GM12878 (cell line): Measurements from ENCODE around the gene DLD. TPM values are rescaled to one million over a fixed set of nuclear protein-coding genes. Genes with fewer than 3 reads are reported as not detected.

Experiments used
- ATAC-seq: fragments of 200-7000 bp; cut with Tn5 transposase; 3 replicates; pipeline ENCODE4 v1.9.1; 2020; ENCODE audit warnings: mild to moderate bottlenecking, moderate library complexity
- BruUV-seq: library from RNA; stranded (reverse); fragments of 400-500 nt; replicated peaks from 2 replicates; lab custom pipeline; 2021; lab: Mats Ljungman, UMichigan
- CTCF ChIA-PET: fragments of 300-600 bp; sonication (Branson Sonifier 250); formaldehyde crosslinking; extraction: SDS; loops from one replicate; lab custom pipeline; 2021; ENCODE audit warnings: inconsistent platforms; lab: Yijun Ruan, JAX
- POLR2A ChIA-PET: fragments of 350-600 bp; formaldehyde crosslinking; extraction: SDS; loops from one replicate; lab custom pipeline; 2021; ENCODE audit warnings: inconsistent platforms; lab: Charles Lee
- RAD21 ChIA-PET: fragments of 300-600 bp; sonication (Branson Sonifier 250); formaldehyde crosslinking; loops from one replicate; lab custom pipeline; 2023; ENCODE audit warnings: antibody characterized with exemption; ENCODE audit not compliant: unreplicated experiment; lab: Charles Lee
- SMC1A ChIA-PET: fragments of 300-600 bp; sonication (Branson Sonifier 250); formaldehyde crosslinking; loops from one replicate; lab custom pipeline; 2023; ENCODE audit not compliant: unreplicated experiment, uncharacterized antibody; lab: Charles Lee
- DNase-seq: peaks from one replicate; pipeline ENCODE4 v3.0.0-alpha.2; 2011; ENCODE audit warnings: low read depth, low spot score
- FAIRE-seq: peaks from 3 replicates; lab custom pipeline; 2011; peaks lifted over from hg19 to GRCh38; lab: Jason Lieb, UNC
- H2AFZ ChIP-seq: 2 replicates; pipeline ENCODE4 v1.6.0; 2011; ENCODE audit warnings: low read depth, low read length, control low read depth; ENCODE audit not compliant: control insufficient read depth
- H3K27ac ChIP-seq: 2 replicates; pipeline ENCODE4 v1.5.1; 2011; ENCODE audit warnings: control low read depth; ENCODE audit not compliant: control insufficient read depth, insufficient read depth
- H3K27me3 ChIP-seq, 2 experiments: replicated peaks in 1 of 2; 2 replicates each; pipeline versions ENCODE4 v1.6.0 to v1.6.1; 2011; ENCODE audit warnings: low read length in 1 of 2; ENCODE audit not compliant: control insufficient read depth in 2 of 2, insufficient read depth in 2 of 2
- H3K36me3 ChIP-seq, 2 experiments: 2 replicates each; pipeline ENCODE4 v1.5.1; 2011; ENCODE audit warnings: low read length in 1 of 2; ENCODE audit not compliant: control insufficient read depth in 2 of 2, insufficient read depth in 2 of 2
- H3K4me1 ChIP-seq: 2 replicates; pipeline ENCODE4 v1.6.1; 2011; ENCODE audit warnings: mild to moderate bottlenecking, low read length, moderate library complexity, mixed read lengths; ENCODE audit not compliant: control insufficient read depth, insufficient read depth
- H3K4me2 ChIP-seq: 2 replicates; pipeline ENCODE4 v1.6.0; 2011; ENCODE audit warnings: control low read depth; ENCODE audit not compliant: control insufficient read depth, insufficient read depth
- H3K4me3 ChIP-seq: fragments of 200-600 bp; sonication (generic); 2 replicates; pipeline ENCODE4 v1.5.1; 2016
- H3K79me2 ChIP-seq: 2 replicates; pipeline ENCODE4 v1.6.0; 2011; ENCODE audit warnings: low read length; ENCODE audit not compliant: control insufficient read depth, insufficient read depth
- H3K9ac ChIP-seq: 2 replicates; pipeline ENCODE4 v1.8.0; 2011; ENCODE audit warnings: low read length, control low read depth, mixed read lengths; ENCODE audit not compliant: control insufficient read depth, insufficient read depth
- H3K9me3 ChIP-seq: replicated peaks from 3 replicates; pipeline ENCODE4 v1.5.1; 2011; ENCODE audit warnings: mild to moderate bottlenecking, low read length; ENCODE audit not compliant: control insufficient read depth, insufficient read depth
- H4K20me1 ChIP-seq: 2 replicates; pipeline ENCODE4 v1.6.0; 2011; ENCODE audit not compliant: control insufficient read depth, insufficient read depth
- ATF7 ChIP-seq: fragments of 450-650 bp; IDR thresholded peaks from 2 replicates; pipeline ENCODE4 v1.6.1; 2016; ENCODE audit warnings: low read depth, mild to moderate bottlenecking
- CREB1 ChIP-seq: IDR thresholded peaks from 2 replicates; pipeline ENCODE4 v1.6.1; 2012; ENCODE audit warnings: low read depth, mild to moderate bottlenecking, inconsistent platforms
- GABPA ChIP-seq: IDR thresholded peaks from 2 replicates; pipeline ENCODE4 v1.6.1; 2014; ENCODE audit warnings: antibody characterized with exemption, low read depth, mild to moderate bottlenecking, inconsistent platforms
- MTA2 ChIP-seq: fragments of 450-650 bp; IDR thresholded peaks from 2 replicates; pipeline ENCODE4 v1.6.1; 2016; ENCODE audit warnings: low read depth, mild to moderate bottlenecking, moderate library complexity
- NR2C2 ChIP-seq: IDR thresholded peaks from 2 replicates; pipeline ENCODE4 v1.6.1; 2011; ENCODE audit warnings: borderline replicate concordance, low read depth; ENCODE audit not compliant: control insufficient read depth, insufficient read length
- POLR2A ChIP-seq: IDR thresholded peaks from 2 replicates; pipeline ENCODE4 v1.6.1; 2011; ENCODE audit warnings: low read depth, mild to moderate bottlenecking, low read length
- TARDBP ChIP-seq: IDR thresholded peaks from 2 replicates; pipeline ENCODE4 v1.6.1; 2016; ENCODE audit warnings: borderline replicate concordance
- WGBS: methylation state at CpG from one replicate; pipeline ENCODE4 v1.1.6; 2016; ENCODE audit warnings: low lambda C conversion rate; ENCODE audit not compliant: insufficient replicate concordance, insufficient coverage; ENCODE audit errors: missing lambda C conversion rate; 5-methylcytosine and 5-hydroxymethylcytosine counted together
- in situ Hi-C: fragments of 300-500 bp; cut with MboI; formaldehyde crosslinking; loops from 9 replicates; pipeline ENCODE4 v1.14.3; 2018; ENCODE audit warnings: mixed read lengths
- intact Hi-C: fragments of 100-400 bp; cut with micrococcal nuclease; formaldehyde crosslinking; loops from one replicate; pipeline ENCODE4 v1.14.2; 2022; ENCODE audit not compliant: unreplicated experiment
- polyA plus RNA-seq, 11 experiments: library from polyadenylated mRNA; depleted of rRNA in 4 of 11; unstranded in 6 of 11; stranded (reverse) in 5 of 11; fragments of >200 nt; fragmentation: Nextera tagmentation in 4 of 11; fragmentation: Illumina TruSeq in 1 of 11; extraction: Ambion mirVana in 4 of 11; extraction: Trizol in 1 of 11; gene quantifications; 1 replicate in 1 of 11; 2 replicates in 10 of 11; pipeline versions ENCODE4 v1.2.1 to v1.2.3, GENCODE V29; 2011 to 2016; ENCODE audit warnings: inconsistent platforms in 2 of 11, missing spikeins in 2 of 11, low read depth in 1 of 11
- total RNA-seq, 4 experiments: library from RNA; depleted of rRNA in 3 of 4; stranded (reverse); fragments of >200 nt in 3 of 4; fragmentation: Illumina TruSeq in 1 of 4; extraction: Trizol in 1 of 4; gene quantifications; 2 replicates each; pipeline versions ENCODE4 v1.2.1 to v1.2.3, GENCODE V29; 2013 to 2021
- TF ChIP-seq, protein P1 (sequence below): fragments of 150-350 bp; IDR thresholded peaks from 2 replicates; pipeline ENCODE4 v1.6.1; 2014; ENCODE audit warnings: mild to moderate bottlenecking, low read depth, low read length
- TF ChIP-seq, protein P2 (sequence below): fragments of 450-650 bp; IDR thresholded peaks from 2 replicates; pipeline ENCODE4 v1.6.1; 2016; ENCODE audit warnings: mild to moderate bottlenecking, moderate library complexity, borderline replicate concordance
- TF ChIP-seq, protein P3 (sequence below): fragments of 450-650 bp; IDR thresholded peaks from 2 replicates; pipeline ENCODE4 v1.6.1; 2017; ENCODE audit warnings: mild to moderate bottlenecking, moderate library complexity
- TF ChIP-seq, protein P4 (sequence below): fragments of 450-650 bp; IDR thresholded peaks from 2 replicates; pipeline ENCODE4 v1.6.1; 2017; ENCODE audit warnings: mild to moderate bottlenecking, moderate library complexity

The DLD gene
- total and polyA plus RNA-seq, 10 of the 15 experiments (the other 5 are each of a cell fraction or from before 2014, with no cell fraction given), result 62.7 to 314 (median 161) TPM

DNA sequence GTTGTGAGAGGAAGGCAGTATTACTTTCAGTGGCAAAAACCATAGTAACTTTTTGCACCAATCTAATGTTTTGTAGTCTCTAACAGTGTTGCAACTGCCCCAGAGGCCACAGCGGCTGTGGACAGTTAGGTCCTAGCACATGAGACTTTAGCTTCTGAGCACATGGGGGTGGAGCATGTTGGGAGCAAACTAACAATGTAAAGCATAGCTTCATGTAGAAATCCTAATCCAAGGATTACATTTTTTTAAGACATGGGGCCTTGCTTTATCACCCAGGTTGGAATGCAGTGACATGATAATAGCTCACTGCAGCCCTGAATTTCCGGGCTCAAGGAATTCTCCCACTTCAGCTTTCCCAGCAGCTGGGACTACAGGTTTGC, 62.9 kb downstream of the DLD start:
- RAD21 ChIA-PET, result no interaction called here
- H3K9me3 ChIP-seq, result no peaks in the 10 kb centered on the region
- FAIRE-seq (no peak), ATAC-seq (no peak), DNase-seq (no peak)
- H3K4me3 ChIP-seq, result no peak overlapping the region
- SMC1A ChIA-PET, result no interaction called here
- H3K4me1 ChIP-seq, result no peaks in the 10 kb centered on the region
- H4K20me1 ChIP-seq, result no peaks in the 10 kb centered on the region
- POLR2A ChIA-PET, result no interaction called here
- intact Hi-C loops (no loop called here), in situ Hi-C loops (no loop called here)
- H3K27ac ChIP-seq, result no peak overlapping the region
- no peaks in the 10 kb centered on the region for H3K36me3 ChIP-seq
- no peak overlapping the region for H2AFZ ChIP-seq
- no TSS peak for BruUV-seq
- no peaks in the 10 kb centered on the region for H3K79me2 ChIP-seq
- 59% methylated on average over 2 of the region's 2 CpGs for WGBS
- H3K27me3 ChIP-seq, result no peaks in the 10 kb centered on the region
- H3K9ac ChIP-seq, result no peak overlapping the region
- CTCF ChIA-PET, result interaction anchor here (0.6 kb wide), 2 partner anchors 12 to 191 kb away, joined by 3 to 4 read pairs; no protein-coding TSS in a partner anchor
- no peak overlapping the region for H3K4me2 ChIP-seq
- TF ChIP-seq, protein P1, sequence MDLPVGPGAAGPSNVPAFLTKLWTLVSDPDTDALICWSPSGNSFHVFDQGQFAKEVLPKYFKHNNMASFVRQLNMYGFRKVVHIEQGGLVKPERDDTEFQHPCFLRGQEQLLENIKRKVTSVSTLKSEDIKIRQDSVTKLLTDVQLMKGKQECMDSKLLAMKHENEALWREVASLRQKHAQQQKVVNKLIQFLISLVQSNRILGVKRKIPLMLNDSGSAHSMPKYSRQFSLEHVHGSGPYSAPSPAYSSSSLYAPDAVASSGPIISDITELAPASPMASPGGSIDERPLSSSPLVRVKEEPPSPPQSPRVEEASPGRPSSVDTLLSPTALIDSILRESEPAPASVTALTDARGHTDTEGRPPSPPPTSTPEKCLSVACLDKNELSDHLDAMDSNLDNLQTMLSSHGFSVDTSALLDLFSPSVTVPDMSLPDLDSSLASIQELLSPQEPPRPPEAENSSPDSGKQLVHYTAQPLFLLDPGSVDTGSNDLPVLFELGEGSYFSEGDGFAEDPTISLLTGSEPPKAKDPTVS, result no peak
- no peak for TF ChIP-seq ATF7
- TF ChIP-seq, protein P2, sequence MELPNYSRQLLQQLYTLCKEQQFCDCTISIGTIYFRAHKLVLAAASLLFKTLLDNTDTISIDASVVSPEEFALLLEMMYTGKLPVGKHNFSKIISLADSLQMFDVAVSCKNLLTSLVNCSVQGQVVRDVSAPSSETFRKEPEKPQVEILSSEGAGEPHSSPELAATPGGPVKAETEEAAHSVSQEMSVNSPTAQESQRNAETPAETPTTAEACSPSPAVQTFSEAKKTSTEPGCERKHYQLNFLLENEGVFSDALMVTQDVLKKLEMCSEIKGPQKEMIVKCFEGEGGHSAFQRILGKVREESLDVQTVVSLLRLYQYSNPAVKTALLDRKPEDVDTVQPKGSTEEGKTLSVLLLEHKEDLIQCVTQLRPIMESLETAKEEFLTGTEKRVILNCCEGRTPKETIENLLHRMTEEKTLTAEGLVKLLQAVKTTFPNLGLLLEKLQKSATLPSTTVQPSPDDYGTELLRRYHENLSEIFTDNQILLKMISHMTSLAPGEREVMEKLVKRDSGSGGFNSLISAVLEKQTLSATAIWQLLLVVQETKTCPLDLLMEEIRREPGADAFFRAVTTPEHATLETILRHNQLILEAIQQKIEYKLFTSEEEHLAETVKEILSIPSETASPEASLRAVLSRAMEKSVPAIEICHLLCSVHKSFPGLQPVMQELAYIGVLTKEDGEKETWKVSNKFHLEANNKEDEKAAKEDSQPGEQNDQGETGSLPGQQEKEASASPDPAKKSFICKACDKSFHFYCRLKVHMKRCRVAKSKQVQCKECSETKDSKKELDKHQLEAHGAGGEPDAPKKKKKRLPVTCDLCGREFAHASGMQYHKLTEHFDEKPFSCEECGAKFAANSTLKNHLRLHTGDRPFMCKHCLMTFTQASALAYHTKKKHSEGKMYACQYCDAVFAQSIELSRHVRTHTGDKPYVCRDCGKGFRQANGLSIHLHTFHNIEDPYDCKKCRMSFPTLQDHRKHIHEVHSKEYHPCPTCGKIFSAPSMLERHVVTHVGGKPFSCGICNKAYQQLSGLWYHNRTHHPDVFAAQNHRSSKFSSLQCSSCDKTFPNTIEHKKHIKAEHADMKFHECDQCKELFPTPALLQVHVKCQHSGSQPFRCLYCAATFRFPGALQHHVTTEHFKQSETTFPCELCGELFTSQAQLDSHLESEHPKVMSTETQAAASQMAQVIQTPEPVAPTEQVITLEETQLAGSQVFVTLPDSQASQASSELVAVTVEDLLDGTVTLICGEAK, result no peak
- no peak for TF ChIP-seq GABPA
- TF ChIP-seq CREB1, result no peak
- TF ChIP-seq POLR2A, result no peak
- TF ChIP-seq NR2C2, result no peak
- TF ChIP-seq, protein P3, sequence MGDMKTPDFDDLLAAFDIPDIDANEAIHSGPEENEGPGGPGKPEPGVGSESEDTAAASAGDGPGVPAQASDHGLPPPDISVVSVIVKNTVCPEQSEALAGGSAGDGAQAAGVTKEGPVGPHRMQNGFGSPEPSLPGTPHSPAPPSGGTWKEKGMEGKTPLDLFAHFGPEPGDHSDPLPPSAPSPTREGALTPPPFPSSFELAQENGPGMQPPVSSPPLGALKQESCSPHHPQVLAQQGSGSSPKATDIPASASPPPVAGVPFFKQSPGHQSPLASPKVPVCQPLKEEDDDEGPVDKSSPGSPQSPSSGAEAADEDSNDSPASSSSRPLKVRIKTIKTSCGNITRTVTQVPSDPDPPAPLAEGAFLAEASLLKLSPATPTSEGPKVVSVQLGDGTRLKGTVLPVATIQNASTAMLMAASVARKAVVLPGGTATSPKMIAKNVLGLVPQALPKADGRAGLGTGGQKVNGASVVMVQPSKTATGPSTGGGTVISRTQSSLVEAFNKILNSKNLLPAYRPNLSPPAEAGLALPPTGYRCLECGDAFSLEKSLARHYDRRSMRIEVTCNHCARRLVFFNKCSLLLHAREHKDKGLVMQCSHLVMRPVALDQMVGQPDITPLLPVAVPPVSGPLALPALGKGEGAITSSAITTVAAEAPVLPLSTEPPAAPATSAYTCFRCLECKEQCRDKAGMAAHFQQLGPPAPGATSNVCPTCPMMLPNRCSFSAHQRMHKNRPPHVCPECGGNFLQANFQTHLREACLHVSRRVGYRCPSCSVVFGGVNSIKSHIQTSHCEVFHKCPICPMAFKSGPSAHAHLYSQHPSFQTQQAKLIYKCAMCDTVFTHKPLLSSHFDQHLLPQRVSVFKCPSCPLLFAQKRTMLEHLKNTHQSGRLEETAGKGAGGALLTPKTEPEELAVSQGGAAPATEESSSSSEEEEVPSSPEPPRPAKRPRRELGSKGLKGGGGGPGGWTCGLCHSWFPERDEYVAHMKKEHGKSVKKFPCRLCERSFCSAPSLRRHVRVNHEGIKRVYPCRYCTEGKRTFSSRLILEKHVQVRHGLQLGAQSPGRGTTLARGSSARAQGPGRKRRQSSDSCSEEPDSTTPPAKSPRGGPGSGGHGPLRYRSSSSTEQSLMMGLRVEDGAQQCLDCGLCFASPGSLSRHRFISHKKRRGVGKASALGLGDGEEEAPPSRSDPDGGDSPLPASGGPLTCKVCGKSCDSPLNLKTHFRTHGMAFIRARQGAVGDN, result no peak
- TF ChIP-seq TARDBP, result no peak
- no peak for TF ChIP-seq MTA2
- TF ChIP-seq, protein P4, sequence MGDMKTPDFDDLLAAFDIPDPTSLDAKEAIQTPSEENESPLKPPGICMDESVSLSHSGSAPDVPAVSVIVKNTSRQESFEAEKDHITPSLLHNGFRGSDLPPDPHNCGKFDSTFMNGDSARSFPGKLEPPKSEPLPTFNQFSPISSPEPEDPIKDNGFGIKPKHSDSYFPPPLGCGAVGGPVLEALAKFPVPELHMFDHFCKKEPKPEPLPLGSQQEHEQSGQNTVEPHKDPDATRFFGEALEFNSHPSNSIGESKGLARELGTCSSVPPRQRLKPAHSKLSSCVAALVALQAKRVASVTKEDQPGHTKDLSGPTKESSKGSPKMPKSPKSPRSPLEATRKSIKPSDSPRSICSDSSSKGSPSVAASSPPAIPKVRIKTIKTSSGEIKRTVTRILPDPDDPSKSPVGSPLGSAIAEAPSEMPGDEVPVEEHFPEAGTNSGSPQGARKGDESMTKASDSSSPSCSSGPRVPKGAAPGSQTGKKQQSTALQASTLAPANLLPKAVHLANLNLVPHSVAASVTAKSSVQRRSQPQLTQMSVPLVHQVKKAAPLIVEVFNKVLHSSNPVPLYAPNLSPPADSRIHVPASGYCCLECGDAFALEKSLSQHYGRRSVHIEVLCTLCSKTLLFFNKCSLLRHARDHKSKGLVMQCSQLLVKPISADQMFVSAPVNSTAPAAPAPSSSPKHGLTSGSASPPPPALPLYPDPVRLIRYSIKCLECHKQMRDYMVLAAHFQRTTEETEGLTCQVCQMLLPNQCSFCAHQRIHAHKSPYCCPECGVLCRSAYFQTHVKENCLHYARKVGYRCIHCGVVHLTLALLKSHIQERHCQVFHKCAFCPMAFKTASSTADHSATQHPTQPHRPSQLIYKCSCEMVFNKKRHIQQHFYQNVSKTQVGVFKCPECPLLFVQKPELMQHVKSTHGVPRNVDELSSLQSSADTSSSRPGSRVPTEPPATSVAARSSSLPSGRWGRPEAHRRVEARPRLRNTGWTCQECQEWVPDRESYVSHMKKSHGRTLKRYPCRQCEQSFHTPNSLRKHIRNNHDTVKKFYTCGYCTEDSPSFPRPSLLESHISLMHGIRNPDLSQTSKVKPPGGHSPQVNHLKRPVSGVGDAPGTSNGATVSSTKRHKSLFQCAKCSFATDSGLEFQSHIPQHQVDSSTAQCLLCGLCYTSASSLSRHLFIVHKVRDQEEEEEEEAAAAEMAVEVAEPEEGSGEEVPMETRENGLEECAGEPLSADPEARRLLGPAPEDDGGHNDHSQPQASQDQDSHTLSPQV, result no peak
